Motor neuron (in vitro differentiated cells): Measurements from ENCODE around the gene CYB561A3. TPM values are rescaled to one million over a fixed set of nuclear protein-coding genes. Genes with fewer than 3 reads are reported as not detected.
A peak's percentile ranks its signal among the peaks of the same experiment; 100 is the strongest.

ENCODE experiments used
- ATAC-seq, 8 experiments: fragments of 200-7000 bp; cut with Tn5 transposase; replicated peaks in 6 of 8; 2 replicates each; pipeline ENCODE4 v1.8.0; 2021; ENCODE audit warnings: mild to moderate bottlenecking in 8 of 8, moderate library complexity in 8 of 8
- H3K27ac ChIP-seq, 2 donors: fragments of 250-450 bp; sonication (Bioruptor Pico); 2 replicates each; pipeline ENCODE4 v1.9.0; 2021; ENCODE audit warnings: antibody characterized with exemption in 2 of 2, mild to moderate bottlenecking in 2 of 2, moderate library complexity in 1 of 2
- H3K4me1 ChIP-seq, 2 donors: fragments of 250-450 bp; sonication (Bioruptor Pico); replicated peaks in 1 of 2; 2 replicates each; pipeline ENCODE4 v1.6.1; 2021; ENCODE audit warnings: antibody characterized with exemption in 2 of 2, mild to moderate bottlenecking in 2 of 2, moderate library complexity in 1 of 2
- H3K4me3 ChIP-seq, 5 donors: fragments of 250-450 bp; sonication (Bioruptor Pico); 2 replicates each; pipeline ENCODE4 v1.9.0; 2021; ENCODE audit warnings: antibody characterized with exemption in 5 of 5, mild to moderate bottlenecking in 5 of 5, moderate library complexity in 4 of 5
- whole genome bisulfite sequencing, 10 experiments: fragments of 450-650 bp; shearing (Covaris generic); methylation state at CpG; one replicate each; pipeline ENCODE4 v1.0.0; 2022; 5-methylcytosine and 5-hydroxymethylcytosine counted together
- in situ Hi-C, 9 experiments: fragments of 400-800 bp; cut with MboI; loops; one replicate each; pipeline ENCODE4 v1.15.0; 2021; ENCODE audit warnings: low sequenced_read_pairs in 9 of 9, low pct_unique_long_range_greater_than_20kb in 2 of 9; ENCODE audit not compliant: unreplicated experiment in 9 of 9
- total RNA-seq, 8 experiments: library from RNA; unstranded; fragments of 300-600 nt; gene quantifications; 2 replicates each; pipeline versions ENCODE4 v1.2.3 to v1.2.4, GENCODE V29; 2022

The CYB561A3 gene
- total RNA-seq, 8 experiments from 2014 or later, result 8.0 to 56.3 (median 16.8) TPM

DNA sequence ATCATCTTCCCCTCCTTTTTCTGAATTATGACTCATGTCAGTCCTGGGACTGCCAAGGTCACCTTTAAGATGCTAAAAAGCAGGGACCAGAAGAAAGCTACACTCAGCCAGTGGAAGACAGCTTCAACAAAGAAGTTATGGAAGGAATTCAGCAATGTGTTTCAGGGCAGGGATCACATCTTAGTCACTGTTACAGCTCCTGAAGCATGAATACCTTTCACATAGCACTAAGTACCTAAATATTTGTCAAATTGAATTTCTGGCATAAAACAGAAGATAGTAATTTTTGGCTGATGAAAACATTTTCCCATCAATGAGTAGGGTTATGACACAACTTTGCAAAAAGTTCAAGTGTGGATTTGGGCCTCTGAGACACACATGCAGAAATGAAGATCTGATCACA, 34.0 kb downstream of the CYB561A3 start:
- peak in 2 of 8 experiments; percentile 13 to 24 for ATAC-seq
- in situ Hi-C loops, result loop anchor here in 1 of 9 experiments (25.0 kb wide), 1 partner anchor 310 kb away; no protein-coding TSS in a partner anchor
- Histone ChIP-seq H3K4me3 (no peak overlapping the region), H3K4me1 (peaks cover 12 to 14% of the 10 kb centered on the region in 2 donors), H3K27ac (no peak overlapping the region)

GRCh38 chr11:61325649-61326414, 35.9 kb downstream of the CYB561A3 start:
- 55 to 100% (median 94%) methylated on average over 1 to 2 of the region's 2 CpGs; no CpG with 5 or more reads in 1 of the 10 experiments for WGBS, 10 experiments
- Histone ChIP-seq H3K27ac (no peak overlapping the region), H3K4me3 (no peak overlapping the region), H3K4me1 (peaks cover under 1 to 2% of the 10 kb centered on the region in 2 donors)
- ATAC-seq, result peak in 3 of 8 experiments; percentile 26 to 66 (median 56)
- in situ Hi-C loops, result loop anchor here in 1 of 9 experiments (25.0 kb wide), 1 partner anchor 311 kb away; no protein-coding TSS in a partner anchor

- WGBS, 10 experiments, result 86 to 100% (median 100%) methylated on average over 1 to 2 of the region's 2 CpGs; no CpG with 5 or more reads in 5 of the 10 experiments
- in situ Hi-C loops, result no loop called here
- no peak overlapping the region for H3K4me3 ChIP-seq
- ATAC-seq, result no peak
- H3K4me1 ChIP-seq, result no peaks in the 10 kb centered on the region
- H3K27ac ChIP-seq, result no peak overlapping the region
Measured at GRCh38 chr11:61315260-61315659, 46.4 kb downstream of the CYB561A3 start.

DNA sequence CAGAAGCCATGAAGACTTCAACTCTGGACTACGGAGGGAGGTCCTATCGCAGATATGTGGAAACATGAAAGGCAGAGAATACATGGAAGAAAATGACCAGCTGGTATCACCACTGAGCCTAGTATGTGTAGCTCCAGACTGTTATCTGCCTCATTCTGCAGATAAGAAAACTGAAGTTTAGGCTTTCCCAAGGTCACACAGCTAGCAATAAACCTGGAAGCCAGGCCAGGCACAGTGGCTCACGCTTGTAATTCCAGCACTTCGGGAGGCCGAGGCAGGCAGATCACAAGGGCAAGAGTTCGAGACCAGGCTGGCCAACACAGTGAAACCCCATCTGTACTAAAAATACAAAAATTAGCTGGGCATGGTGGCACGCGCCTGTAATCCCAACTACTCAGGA, 50.9 kb downstream of the CYB561A3 start:
- no peak overlapping the region for H3K4me3 ChIP-seq
- no peak overlapping the region for H3K27ac ChIP-seq
- WGBS, 10 experiments, result 80 to 100% (median 92%) methylated on average over 1 to 7 of the region's 8 CpGs; no CpG with 5 or more reads in 6 of the 10 experiments
- H3K4me1 ChIP-seq, result no peaks in the 10 kb centered on the region
- ATAC-seq, result no peak
- in situ Hi-C loops, result no loop called here

DNA sequence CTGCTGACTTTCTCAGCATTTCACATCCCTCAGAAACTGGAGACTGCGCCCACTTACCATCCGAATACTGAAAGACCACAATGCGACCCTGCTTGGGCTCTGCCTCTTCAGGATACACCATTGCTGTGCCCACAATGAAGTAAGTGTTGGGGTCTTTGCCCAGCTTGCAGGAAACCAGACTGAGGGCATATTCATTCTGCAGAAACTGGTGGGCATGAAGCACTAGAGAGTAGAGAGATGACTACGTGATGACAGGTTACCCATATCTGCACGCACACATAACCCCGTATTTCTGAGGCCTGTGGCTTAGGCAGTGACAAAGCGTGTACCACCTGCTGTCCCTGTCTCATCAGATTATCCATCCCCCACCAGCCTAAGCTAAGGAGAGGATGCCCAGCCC, 51.9 kb downstream of the CYB561A3 start:
- no peak for ATAC-seq
- no peaks in the 10 kb centered on the region for H3K4me1 ChIP-seq
- in situ Hi-C loops, result no loop called here
- 78 to 100% (median 100%) methylated on average over 1 to 7 of the region's 7 CpGs; no CpG with 5 or more reads in 5 of the 10 experiments for WGBS, 10 experiments
- no peak overlapping the region for H3K27ac ChIP-seq
- no peak overlapping the region for H3K4me3 ChIP-seq

DNA sequence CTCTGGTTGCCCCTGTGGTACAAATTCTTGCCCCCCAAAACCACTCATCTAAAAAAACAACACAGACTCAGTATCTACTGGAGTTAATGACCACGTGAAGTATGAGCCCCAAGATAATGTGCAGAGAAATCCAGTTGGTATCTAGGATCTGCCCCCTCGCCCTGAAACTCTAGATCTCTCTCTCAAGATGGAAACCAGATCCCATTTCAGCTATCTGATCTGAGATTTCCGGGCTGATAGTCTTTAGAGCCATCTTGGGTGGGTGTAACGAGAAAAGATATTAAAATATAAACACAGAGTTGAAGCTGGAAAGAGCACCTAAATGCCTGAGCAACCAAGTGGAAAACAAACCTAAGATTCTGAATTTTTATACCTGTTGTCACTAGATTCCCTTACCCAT, 52.5 kb downstream of the CYB561A3 start:
- no peak overlapping the region for H3K4me3 ChIP-seq
- no peak overlapping the region for H3K27ac ChIP-seq
- H3K4me1 ChIP-seq, result no peaks in the 10 kb centered on the region
- in situ Hi-C loops, result no loop called here
- 80 to 100% (median 93%) methylated on average over 1 to 4 of the region's 4 CpGs; no CpG with 5 or more reads in 1 of the 10 experiments for WGBS, 10 experiments
- no peak for ATAC-seq

- Histone ChIP-seq H3K4me3 (no peak overlapping the region), H3K4me1 (no peaks in the 10 kb centered on the region), H3K27ac (no peak overlapping the region)
- WGBS, 10 experiments, result 43 to 100% (median 95%) methylated on average over 1 of the region's 1 CpG; no CpG with 5 or more reads in 4 of the 10 experiments
- no peak for ATAC-seq
- in situ Hi-C loops, result no loop called here
Measured at GRCh38 chr11:61307354-61307753, 54.3 kb downstream of the CYB561A3 start.

- Histone ChIP-seq H3K4me1 (no peaks in the 10 kb centered on the region), H3K27ac (no peak overlapping the region), H3K4me3 (no peak overlapping the region)
- 88 to 100% (median 100%) methylated on average over 1 of the region's 1 CpG; no CpG with 5 or more reads in 5 of the 10 experiments for WGBS, 10 experiments
- in situ Hi-C loops, result no loop called here
- no peak for ATAC-seq
Measured at GRCh38 chr11:61306221-61306620, 55.5 kb downstream of the CYB561A3 start.

DNA sequence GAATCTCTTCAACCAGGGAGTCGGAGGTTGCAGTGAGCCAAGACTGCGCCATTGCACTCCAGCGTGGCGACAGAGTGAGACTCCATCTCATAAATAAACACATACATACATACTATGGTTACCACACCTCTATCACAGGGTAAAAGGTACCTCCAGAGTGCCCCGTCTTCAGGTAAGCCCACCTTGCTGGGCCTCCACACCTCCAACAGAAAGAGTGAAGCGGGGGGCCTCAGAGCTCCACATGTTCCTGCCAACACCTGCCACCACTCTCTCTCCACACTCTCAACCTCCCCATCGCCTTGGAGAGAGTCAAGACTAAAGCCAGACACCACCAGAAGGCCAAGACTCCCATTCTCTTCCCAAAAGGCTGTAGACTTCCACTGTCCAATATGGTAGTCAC, 56.3 kb downstream of the CYB561A3 start:
- H3K4me3 ChIP-seq, result no peak overlapping the region
- no peak overlapping the region for H3K27ac ChIP-seq
- in situ Hi-C loops, result no loop called here
- ATAC-seq, result no peak
- no peaks in the 10 kb centered on the region for H3K4me1 ChIP-seq
- 83 to 100% (median 100%) methylated on average over 1 to 5 of the region's 7 CpGs; no CpG with 5 or more reads in 4 of the 10 experiments for WGBS, 10 experiments

DNA sequence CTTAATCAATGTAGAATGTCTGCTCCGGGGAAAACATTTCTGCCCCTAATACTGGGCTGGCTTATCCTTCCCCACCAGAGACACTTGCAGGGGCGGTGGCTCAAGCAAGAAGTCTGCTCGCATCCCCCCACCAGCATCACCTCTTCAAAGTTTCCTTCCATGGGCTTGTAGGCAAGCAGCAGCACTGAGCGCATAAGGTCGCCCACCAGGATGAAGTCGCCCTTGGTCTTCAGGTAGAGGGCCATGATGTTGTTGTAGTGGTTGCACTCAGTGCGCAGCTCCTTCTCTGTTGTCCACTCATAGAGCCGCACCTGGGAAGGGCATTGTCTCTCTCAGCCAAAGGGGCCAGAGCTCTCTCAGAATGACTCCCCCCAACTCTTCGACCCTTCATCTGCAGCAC, 58.0 kb downstream of the CYB561A3 start:
- Histone ChIP-seq H3K27ac (no peak overlapping the region), H3K4me1 (no peaks in the 10 kb centered on the region), H3K4me3 (no peak overlapping the region)
- in situ Hi-C loops, result no loop called here
- 80 to 100% (median 98%) methylated on average over 1 to 8 of the region's 9 CpGs; no CpG with 5 or more reads in 3 of the 10 experiments for WGBS, 10 experiments
- no peak for ATAC-seq

GRCh38 chr11:61302550-61302949, 59.1 kb downstream of the CYB561A3 start:
- in situ Hi-C loops, result no loop called here
- Histone ChIP-seq H3K4me3 (no peak overlapping the region), H3K4me1 (peaks cover 0 to 8% of the 10 kb centered on the region in 2 donors), H3K27ac (no peak overlapping the region)
- WGBS, 10 experiments, result 88 to 100% (median 100%) methylated on average over 1 to 7 of the region's 13 CpGs; no CpG with 5 or more reads in 3 of the 10 experiments
- no peak for ATAC-seq
